Measurements from ENCODE around the gene GSTM4.

- TF ChIP-seq CTCF (IDR thresholded peaks at IDR 0.05; ENCODE audit: control extremely low read depth in 1 of 3, insufficient read depth in 1 of 3, low read depth in 1 of 3, low read length in 3 of 3) = no peak
- no peak for TF ChIP-seq BRCA1 (IDR thresholded peaks at IDR 0.05; ENCODE audit: low read depth, low read length)
- TF ChIP-seq TAF7 (optimal IDR thresholded peaks at IDR 0.05; ENCODE audit: borderline replicate concordance, low read depth, low read length) = no peak
- TF ChIP-seq GABPA (IDR thresholded peaks at IDR 0.05; ENCODE audit: borderline replicate concordance, insufficient read depth, low read length) = no peak
- TF ChIP-seq EZH2 (IDR thresholded peaks at IDR 0.05; ENCODE audit: low read depth, low read length, severe bottlenecking) = no peak
- no peak for TF ChIP-seq MAX (IDR thresholded peaks at IDR 0.05)
- no peak for TF ChIP-seq TBP (IDR thresholded peaks at IDR 0.05; ENCODE audit: low read depth, low read length)
- no peak for TF ChIP-seq EP300 (IDR thresholded peaks at IDR 0.05; ENCODE audit: borderline replicate concordance in 1 of 2, low read depth in 2 of 2, low read length in 2 of 2)
- TF ChIP-seq BCL11A (IDR thresholded peaks at IDR 0.05; ENCODE audit: low read depth in 2 of 2, low read length in 2 of 2) = no peak
- TF ChIP-seq ZNF274 (IDR thresholded peaks at IDR 0.05; ENCODE audit: borderline replicate concordance, extremely low read depth, low read length) = no peak
- no peak for TF ChIP-seq POLR2A (IDR thresholded peaks at IDR 0.05; ENCODE audit: control extremely low read depth in 1 of 2, low read depth in 2 of 2, low read length in 2 of 2)
- TF ChIP-seq TAF1 (IDR thresholded peaks at IDR 0.05; ENCODE audit: low read depth, low read length) = no peak
Observed at GRCh38 chr1:109677459-109677858, 21.6 kb downstream of the GSTM4 start.
